Mucosa of descending colon (tissue), 3 donors: ENCODE measurements around the gene STMP1. TPM values are rescaled to one million over a fixed set of nuclear protein-coding genes. Genes with fewer than 3 reads are reported as not detected.

ENCODE experiments used
- ATAC-seq: fragments of 200-7000 bp; cut with Tn5 transposase; one replicate; pipeline ENCODE4 v1.9.1; 2020; ENCODE audit warnings: mild to moderate bottlenecking, moderate library complexity
- DNase-seq, 3 donors: peaks; one replicate each; pipeline ENCODE4 v3.0.0-alpha.2; 2020
- H3K36me3 ChIP-seq: fragments of 200-600 bp; one replicate; pipeline ENCODE4 v1.8.0; 2021; ENCODE audit warnings: low read depth, mild to moderate bottlenecking
- H3K4me1 ChIP-seq: fragments of 200-600 bp; one replicate; pipeline ENCODE4 v1.8.0; 2021; ENCODE audit warnings: low read depth, mild to moderate bottlenecking
- H3K4me3 ChIP-seq: fragments of 200-600 bp; one replicate; pipeline ENCODE4 v1.8.0; 2021; ENCODE audit warnings: mild to moderate bottlenecking
- H3K9me3 ChIP-seq: fragments of 200-600 bp; one replicate; pipeline ENCODE4 v1.8.0; 2021; ENCODE audit warnings: mild to moderate bottlenecking
- CTCF ChIP-seq: fragments of 200-600 bp; IDR thresholded peaks from one replicate; pipeline ENCODE4 v1.8.0; 2022; ENCODE audit warnings: antibody characterized with exemption, mild to moderate bottlenecking
- intact Hi-C, 2 donors: fragments of 100-400 bp; cut with DNase I in 1 of 2; cut with micrococcal nuclease in 1 of 2; formaldehyde crosslinking; loops; one replicate each; pipeline versions ENCODE4 v1.11.0 to v1.11.1; 2022; cut with DNase I, micrococcal nuclease
- total RNA-seq, 3 donors: library from RNA; stranded (reverse); fragmentation: NEBNext Ultra II Directional in 2 of 3; extraction: Animal tissue kit (Norgen Biotek cat#: 25700) in 2 of 3; gene quantifications; one replicate each; pipeline versions ENCODE4 v1.2.1 to v1.2.4, GENCODE V29; 2021 to 2023
- donor health status: DM: no; HTN: no; CAD: no; lungs with moderate emphysema.
- donor health status: DM: no; HTN: no; CAD: no.
- donor health status: DM: no; HTN: yes; CAD: no.

The STMP1 gene
- total RNA-seq, 3 donors from 2014 or later, result 23.5 to 28.5 (median 24.9) TPM

GRCh38 chr7:135713836-135714470 lies 51.6 kb downstream of the STMP1 start:
- H3K4me1 ChIP-seq, result no peaks in the 10 kb centered on the region
- no peak for ATAC-seq
- H3K36me3 ChIP-seq, result no peaks in the 10 kb centered on the region
- DNase-seq, result no peak
- H3K9me3 ChIP-seq, result no peaks in the 10 kb centered on the region
- intact Hi-C loops, result no loop called here
- TF ChIP-seq CTCF, result no peak
- H3K4me3 ChIP-seq, result no peak overlapping the region

- TF ChIP-seq CTCF, result no peak
- intact Hi-C loops, result no loop called here
- Histone ChIP-seq H3K9me3 (no peaks in the 10 kb centered on the region), H3K4me3 (no peak overlapping the region), H3K36me3 (no peaks in the 10 kb centered on the region), H3K4me1 (no peaks in the 10 kb centered on the region)
- DNase-seq (no peak), ATAC-seq (no peak)
Observed at GRCh38 chr7:135714534-135715009, 52.3 kb downstream of the STMP1 start.

- Histone ChIP-seq H3K4me3 (no peak overlapping the region), H3K36me3 (no peaks in the 10 kb centered on the region), H3K4me1 (no peaks in the 10 kb centered on the region), H3K9me3 (no peaks in the 10 kb centered on the region)
- no peak for ATAC-seq
- DNase-seq, result no peak
- no peak for TF ChIP-seq CTCF
- intact Hi-C loops, result no loop called here
Observed at GRCh38 chr7:135715055-135715522, 52.8 kb downstream of the STMP1 start.

- intact Hi-C loops, result no loop called here
- no peak for ATAC-seq
- no peak for TF ChIP-seq CTCF
Observed at GRCh38 chr7:135715673-135716072, 53.4 kb downstream of the STMP1 start.

GRCh38 chr7:135716677-135717238 lies 54.4 kb downstream of the STMP1 start:
- no peak overlapping the region for H3K4me3 ChIP-seq
- H3K4me1 ChIP-seq, result no peaks in the 10 kb centered on the region
- H3K36me3 ChIP-seq, result no peaks in the 10 kb centered on the region
- intact Hi-C loops, result no loop called here
- no peak for TF ChIP-seq CTCF
- no peak for DNase-seq
- ATAC-seq, result no peak
- H3K9me3 ChIP-seq, result no peaks in the 10 kb centered on the region

More at GRCh38 chr7:135715673-135716072, 53.4 kb downstream of the STMP1 start:
- Histone ChIP-seq H3K9me3 (no peaks in the 10 kb centered on the region), H3K36me3 (no peaks in the 10 kb centered on the region), H3K4me3 (no peak overlapping the region), H3K4me1 (no peaks in the 10 kb centered on the region)
- DNase-seq, result no peak
